Measurements from ENCODE around the gene CFAP100. TPM values are rescaled to one million over a fixed set of nuclear protein-coding genes. Genes with fewer than 3 reads are reported as not detected.

The CFAP100 gene
- total and polyA plus RNA-seq, 10 of the 15 experiments (the other 5 are each of a cell fraction or from before 2014, with no cell fraction given): 0.04 to 0.27 TPM; not detected in 8

- no peak overlapping the region for H3K27ac ChIP-seq (ENCODE audit: control insufficient read depth, insufficient read depth)
- intact Hi-C loops (cut with micrococcal nuclease; ENCODE audit: unreplicated experiment): no loop called here
- H3K27me3 ChIP-seq (replicated peaks in 1 of 2; ENCODE audit: control insufficient read depth in 2 of 2, insufficient read depth in 2 of 2, low read length in 1 of 2): no peaks in the 10 kb centered on the region
- no peaks in the 10 kb centered on the region for H3K4me1 ChIP-seq (ENCODE audit: control insufficient read depth, insufficient read depth, low read length)
- DNase-seq (ENCODE audit: low read depth, low spot score) (no peak), ATAC-seq (no peak), FAIRE-seq (no peak)
- WGBS (ENCODE audit: insufficient coverage, insufficient replicate concordance, low lambda C conversion rate, missing lambda C conversion rate): 94% methylated on average over 1 of the region's 1 CpG
- H3K79me2 ChIP-seq (ENCODE audit: control insufficient read depth, insufficient read depth, low read length): no peaks in the 10 kb centered on the region
- peaks cover 6 to 31% of the 10 kb centered on the region in 2 experiments for H3K36me3 ChIP-seq (ENCODE audit: control insufficient read depth in 2 of 2, insufficient read depth in 2 of 2, low read length in 1 of 2)
- ChIA-PET CTCF (no interaction called here), SMC1A (ENCODE audit: uncharacterized antibody, unreplicated experiment) (interaction anchor here (0.9 kb wide), 1 partner anchor 8 kb away, joined by 3 read pairs; no protein-coding TSS in a partner anchor), POLR2A (no interaction called here), RAD21 (ENCODE audit: unreplicated experiment) (no interaction called here)
- in situ Hi-C loops (cut with MboI): no loop called here
- TF ChIP-seq BMI1 (IDR thresholded peaks at IDR 0.05; ENCODE audit: borderline replicate concordance): no peak
- no peak for TF ChIP-seq BHLHE40 (IDR thresholded peaks at IDR 0.05; ENCODE audit: borderline replicate concordance in 1 of 2, low read depth in 2 of 2, low read length in 1 of 2)
- no peak for TF ChIP-seq TCF12 (IDR thresholded peaks at IDR 0.05; ENCODE audit: low read depth, low read length)
- H3K9ac ChIP-seq (ENCODE audit: control insufficient read depth, insufficient read depth, low read length): no peak overlapping the region
- no peaks in the 10 kb centered on the region for H3K9me3 ChIP-seq (replicated peaks; ENCODE audit: control insufficient read depth, insufficient read depth, low read length)
- no peak overlapping the region for H3K4me3 ChIP-seq
- BruUV-seq (replicated peaks): no TSS peak
- no peak overlapping the region for H2AFZ ChIP-seq (ENCODE audit: control insufficient read depth, low read depth, low read length)
- H4K20me1 ChIP-seq (ENCODE audit: control insufficient read depth, insufficient read depth): no peaks in the 10 kb centered on the region
- no peak overlapping the region for H3K4me2 ChIP-seq (ENCODE audit: control insufficient read depth, insufficient read depth)
Measured at GRCh38 chr3:126454025-126454424, 59.3 kb downstream of the CFAP100 start.

DNA sequence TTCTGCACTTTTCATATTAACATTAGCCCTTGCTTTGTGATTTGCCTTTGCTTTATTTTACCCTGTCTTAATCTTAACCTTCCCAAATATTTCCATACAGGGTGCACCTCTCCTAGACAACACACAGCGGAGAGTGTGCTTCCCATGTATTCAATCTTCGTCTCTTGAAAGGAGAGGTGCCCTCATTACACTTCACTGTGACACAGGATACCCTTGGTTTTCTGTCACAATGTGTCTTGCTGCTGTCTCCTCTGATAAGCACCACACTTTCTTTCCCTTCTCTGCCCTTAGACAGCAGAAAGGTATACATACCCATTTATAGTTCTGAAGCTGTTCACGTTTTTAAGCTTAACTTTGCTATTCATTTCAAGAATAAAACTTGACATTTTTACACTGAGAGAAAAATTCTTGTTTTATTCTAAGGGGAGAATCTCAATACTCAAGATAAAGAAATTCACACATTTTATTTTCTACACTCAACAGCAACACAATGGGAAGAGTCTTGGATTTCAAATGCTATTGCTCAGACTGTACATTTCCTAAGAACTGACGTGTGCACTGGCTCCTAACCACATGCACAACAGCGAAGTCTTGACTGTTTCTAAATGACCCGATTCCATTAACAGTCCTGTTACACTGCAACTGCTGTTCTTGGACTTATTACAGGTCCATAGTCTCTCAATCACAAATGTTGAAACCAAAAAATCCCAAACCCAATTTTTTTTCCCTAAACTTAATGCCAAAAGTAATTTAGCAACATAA is 59.9 kb downstream of the CFAP100 start:
- no peaks in the 10 kb centered on the region for H3K9me3 ChIP-seq (replicated peaks; ENCODE audit: control insufficient read depth, insufficient read depth, low read length)
- H3K27me3 ChIP-seq (replicated peaks in 1 of 2; ENCODE audit: control insufficient read depth in 2 of 2, insufficient read depth in 2 of 2, low read length in 1 of 2): no peaks in the 10 kb centered on the region
- POLR2A ChIA-PET: no interaction called here
- TF ChIP-seq SPI1 (IDR thresholded peaks at IDR 0.05; ENCODE audit: borderline replicate concordance, insufficient read depth, low read depth, low read length): no peak
- TF ChIP-seq STAT1 (conservative IDR thresholded peaks at IDR 0.05): no peak
- no peak for TF ChIP-seq CBX5 (IDR thresholded peaks at IDR 0.05; ENCODE audit: low read depth)
- no peak for TF ChIP-seq ZZZ3 (IDR thresholded peaks at IDR 0.05; ENCODE audit: control insufficient read depth, insufficient read length, low read depth)
- TF ChIP-seq BHLHE40 (IDR thresholded peaks at IDR 0.05; ENCODE audit: borderline replicate concordance in 1 of 2, low read depth in 2 of 2, low read length in 1 of 2): no peak
- SMC1A ChIA-PET (ENCODE audit: uncharacterized antibody, unreplicated experiment): interaction anchor here (1.0 kb wide), 1 partner anchor 13 kb away, joined by 3 read pairs; no protein-coding TSS in a partner anchor
- ATAC-seq (no peak), DNase-seq (ENCODE audit: low read depth, low spot score) (no peak), FAIRE-seq (no peak)
- no peak overlapping the region for H3K4me2 ChIP-seq (ENCODE audit: control insufficient read depth, insufficient read depth)
- in situ Hi-C loops (cut with MboI): no loop called here
- H3K27ac ChIP-seq (ENCODE audit: control insufficient read depth, insufficient read depth): no peak overlapping the region
- CTCF ChIA-PET: no interaction called here
- intact Hi-C loops (cut with micrococcal nuclease; ENCODE audit: unreplicated experiment): no loop called here
- no peaks in the 10 kb centered on the region for H3K4me1 ChIP-seq (ENCODE audit: control insufficient read depth, insufficient read depth, low read length)
- H4K20me1 ChIP-seq (ENCODE audit: control insufficient read depth, insufficient read depth): no peaks in the 10 kb centered on the region
- 75% methylated on average over 6 of the region's 6 CpGs for WGBS (ENCODE audit: insufficient coverage, insufficient replicate concordance, low lambda C conversion rate, missing lambda C conversion rate)
- H3K9ac ChIP-seq (ENCODE audit: control insufficient read depth, insufficient read depth, low read length): no peak overlapping the region
- peaks cover 7 to 36% of the 10 kb centered on the region in 2 experiments for H3K36me3 ChIP-seq (ENCODE audit: control insufficient read depth in 2 of 2, insufficient read depth in 2 of 2, low read length in 1 of 2)
- H3K4me3 ChIP-seq: no peak overlapping the region
- TSS peak; percentile 9 for BruUV-seq (replicated peaks)
- RAD21 ChIA-PET (ENCODE audit: unreplicated experiment): no interaction called here
- H2AFZ ChIP-seq (ENCODE audit: control insufficient read depth, low read depth, low read length): no peak overlapping the region
- no peaks in the 10 kb centered on the region for H3K79me2 ChIP-seq (ENCODE audit: control insufficient read depth, insufficient read depth, low read length)

Measured in GM12878 (cell line).